Adipocyte (in vitro differentiated cells): Measurements from ENCODE around the gene CDC42BPB.

Experiments
- DNase-seq: peaks from one replicate; pipeline ENCODE4 v3.0.0-alpha.2; 2015; ENCODE audit warnings: low read depth
- H3K27me3 ChIP-seq: replicated peaks from 2 replicates; pipeline ENCODE4 v1.7.0; 2013; ENCODE audit warnings: mild to moderate bottlenecking, low read length, moderate library complexity; ENCODE audit not compliant: control insufficient read depth, insufficient read depth
- H3K36me3 ChIP-seq: 2 replicates; pipeline ENCODE4 v1.7.0; 2013; ENCODE audit warnings: low read length, mild to moderate bottlenecking, moderate library complexity; ENCODE audit not compliant: control insufficient read depth, insufficient read depth, severe bottlenecking
- H3K4me1 ChIP-seq: 2 replicates; pipeline ENCODE4 v1.7.0; 2013; ENCODE audit warnings: mild to moderate bottlenecking, low read length, moderate library complexity; ENCODE audit not compliant: control insufficient read depth, insufficient read depth
- H3K4me3 ChIP-seq: 2 replicates; pipeline ENCODE4 v1.7.0; 2013; ENCODE audit warnings: mild to moderate bottlenecking, low read length, moderate library complexity
- H3K9ac ChIP-seq: 2 replicates; pipeline ENCODE4 v1.7.0; 2013; ENCODE audit warnings: mild to moderate bottlenecking, low read length, moderate library complexity
- H3K9me3 ChIP-seq: 2 replicates; pipeline ENCODE4 v1.7.0; 2013; ENCODE audit warnings: mild to moderate bottlenecking, low read length, moderate library complexity; ENCODE audit not compliant: control insufficient read depth

CDC42BPB gene

GRCh38 chr14:103099733-103100280 lies 42.5 kb upstream of the CDC42BPB start:
- H3K27me3 ChIP-seq = peaks cover 25% of the 10 kb centered on the region
- H3K4me3 ChIP-seq = no peak overlapping the region
- H3K9me3 ChIP-seq = no peaks in the 10 kb centered on the region
- no peaks in the 10 kb centered on the region for H3K36me3 ChIP-seq
- peaks cover 4% of the 10 kb centered on the region for H3K4me1 ChIP-seq
- no peak overlapping the region for H3K9ac ChIP-seq
- DNase-seq = no peak

- no peak for DNase-seq
- no peaks in the 10 kb centered on the region for H3K9me3 ChIP-seq
- H3K4me3 ChIP-seq = no peak overlapping the region
- H3K9ac ChIP-seq = no peak overlapping the region
- peaks cover 4% of the 10 kb centered on the region for H3K4me1 ChIP-seq
- no peaks in the 10 kb centered on the region for H3K36me3 ChIP-seq
- peaks cover 19% of the 10 kb centered on the region for H3K27me3 ChIP-seq
Measured at GRCh38 chr14:103099081-103099732, 41.9 kb upstream of the CDC42BPB start.

GRCh38 chr14:103097994-103098957 lies 40.9 kb upstream of the CDC42BPB start:
- H3K9ac ChIP-seq = no peak overlapping the region
- no peaks in the 10 kb centered on the region for H3K9me3 ChIP-seq
- DNase-seq = no peak
- H3K36me3 ChIP-seq = no peaks in the 10 kb centered on the region
- H3K27me3 ChIP-seq = peaks cover 13% of the 10 kb centered on the region
- H3K4me3 ChIP-seq = no peak overlapping the region
- peaks cover under 1% of the 10 kb centered on the region for H3K4me1 ChIP-seq

- no peaks in the 10 kb centered on the region for H3K4me1 ChIP-seq
- DNase-seq = no peak
- H3K4me3 ChIP-seq = no peak overlapping the region
- H3K9me3 ChIP-seq = no peaks in the 10 kb centered on the region
- peaks cover 7% of the 10 kb centered on the region for H3K27me3 ChIP-seq
- H3K9ac ChIP-seq = no peak overlapping the region
- H3K36me3 ChIP-seq = no peaks in the 10 kb centered on the region
Measured at GRCh38 chr14:103097244-103097993, 40.1 kb upstream of the CDC42BPB start.

- no peaks in the 10 kb centered on the region for H3K27me3 ChIP-seq
- H3K4me1 ChIP-seq = no peaks in the 10 kb centered on the region
Measured at GRCh38 chr14:103096387-103096786, 39.0 kb upstream of the CDC42BPB start.

GRCh38 chr14:103095210-103095778 lies 37.9 kb upstream of the CDC42BPB start:
- Histone ChIP-seq H3K27me3 (peaks cover 4% of the 10 kb centered on the region), H3K9ac (peak overlapping the region; percentile 64), H3K9me3 (no peaks in the 10 kb centered on the region), H3K36me3 (no peaks in the 10 kb centered on the region), H3K4me1 (peaks cover 3% of the 10 kb centered on the region), H3K4me3 (peak overlapping the region; percentile 23)
- no peak for DNase-seq

More at GRCh38 chr14:103096387-103096786, 39.0 kb upstream of the CDC42BPB start:
- H3K9me3 ChIP-seq = no peaks in the 10 kb centered on the region
- no peak overlapping the region for H3K4me3 ChIP-seq
- DNase-seq = no peak
- no peak overlapping the region for H3K9ac ChIP-seq
- no peaks in the 10 kb centered on the region for H3K36me3 ChIP-seq

- no peak for DNase-seq
- Histone ChIP-seq H3K4me1 (peaks cover 3% of the 10 kb centered on the region), H3K4me3 (peak within 1 kb of the TSS; percentile 23), H3K9ac (peak within 1 kb of the TSS; percentile 64), H3K36me3 (no peaks in the 10 kb centered on the region), H3K9me3 (no peaks in the 10 kb centered on the region), H3K27me3 (peaks cover 4% of the 10 kb centered on the region)
Measured at GRCh38 chr14:103094406-103095209, 37.3 kb upstream of the CDC42BPB start, which contains the start of gene EXOC3L4. TSS of gene EXOC3L4 (plus strand) at chr14:103094725. CDS start at chr14:103100220, 5,495 bp downstream.

GRCh38 chr14:103093856-103094405 lies 36.6 kb upstream of the CDC42BPB start:
- peak overlapping the region; percentile 51 for H3K9ac ChIP-seq
- peaks cover 3% of the 10 kb centered on the region for H3K4me1 ChIP-seq
- no peaks in the 10 kb centered on the region for H3K36me3 ChIP-seq
- no peak for DNase-seq
- peaks cover 4% of the 10 kb centered on the region for H3K27me3 ChIP-seq
- no peaks in the 10 kb centered on the region for H3K9me3 ChIP-seq
- no peak overlapping the region for H3K4me3 ChIP-seq

- Histone ChIP-seq H3K4me1 (peaks cover 3% of the 10 kb centered on the region), H3K36me3 (no peaks in the 10 kb centered on the region), H3K9ac (peak overlapping the region; percentile 46), H3K9me3 (no peaks in the 10 kb centered on the region), H3K4me3 (peak overlapping the region; percentile 61), H3K27me3 (peaks cover 4% of the 10 kb centered on the region)
- no peak for DNase-seq
Measured at GRCh38 chr14:103091883-103092222, 34.5 kb upstream of the CDC42BPB start.
